Urothelium cell line (cell line): ENCODE measurements around the gene ZEB2.
A peak's percentile ranks its signal among the peaks of the same experiment; 100 is the strongest.
"Not testable (repeated sequence)": the region's sequence is repeated elsewhere in the genome, so short reads cannot be mapped to it uniquely, and the experiment has no call there.

Experiments used
- DNase-seq: peaks from one replicate; pipeline ENCODE4 v3.0.0; 2011; ENCODE audit warnings: low spot score, mixed read lengths
- FAIRE-seq: peaks from 2 replicates; lab custom pipeline; 2011; peaks lifted over from hg19 to GRCh38; lab: Jason Lieb, UNC

ZEB2 gene

GRCh38 chr2:144364247-144364646, 155.7 kb downstream of the ZEB2 start:
- FAIRE-seq, DNase-seq: not testable (repeated sequence)

GRCh38 chr2:144362401-144362800, 157.5 kb downstream of the ZEB2 start:
- FAIRE-seq (no peak), DNase-seq (peak; percentile 7)

GRCh38 chr2:144361742-144362141, 158.2 kb downstream of the ZEB2 start:
- DNase-seq = no peak
- no peak for FAIRE-seq

GRCh38 chr2:144359684-144360083, 160.2 kb downstream of the ZEB2 start:
- FAIRE-seq = no peak
- no peak for DNase-seq

- peak; percentile 8 for DNase-seq
- no peak for FAIRE-seq
Observed at GRCh38 chr2:144358979-144359541, 160.9 kb downstream of the ZEB2 start.

- no peak for DNase-seq
- FAIRE-seq = no peak
Observed at GRCh38 chr2:144358374-144358964, 161.4 kb downstream of the ZEB2 start.

- DNase-seq (peak; percentile 76), FAIRE-seq (no peak)
Observed at GRCh38 chr2:144357623-144358373, 162.1 kb downstream of the ZEB2 start.

- DNase-seq (no peak), FAIRE-seq (no peak)
Observed at GRCh38 chr2:144356402-144356801, 163.5 kb downstream of the ZEB2 start.

- DNase-seq = no peak
- no peak for FAIRE-seq
Observed at GRCh38 chr2:144354953-144355352, 165.0 kb downstream of the ZEB2 start.

- DNase-seq = no peak
Observed at GRCh38 chr2:144351687-144352086, 168.2 kb downstream of the ZEB2 start.

GRCh38 chr2:144350151-144350802, 169.6 kb downstream of the ZEB2 start:
- FAIRE-seq (no peak), DNase-seq (peak; percentile 60)

More at GRCh38 chr2:144351687-144352086, 168.2 kb downstream of the ZEB2 start:
- FAIRE-seq = no peak

GRCh38 chr2:144349674-144350073, 170.2 kb downstream of the ZEB2 start:
- DNase-seq (peak; percentile 12), FAIRE-seq (no peak)

GRCh38 chr2:144348846-144349245, 171.1 kb downstream of the ZEB2 start:
- DNase-seq (no peak), FAIRE-seq (no peak)

GRCh38 chr2:144346229-144346628, 173.7 kb downstream of the ZEB2 start:
- FAIRE-seq (no peak), DNase-seq (no peak)

GRCh38 chr2:144343145-144343544, 176.8 kb downstream of the ZEB2 start:
- no peak for DNase-seq
- no peak for FAIRE-seq

- no peak for FAIRE-seq
Observed at GRCh38 chr2:144341538-144341937, 178.4 kb downstream of the ZEB2 start.

GRCh38 chr2:144339048-144339447, 180.9 kb downstream of the ZEB2 start:
- FAIRE-seq (no peak), DNase-seq (no peak)

More at GRCh38 chr2:144341538-144341937, 178.4 kb downstream of the ZEB2 start:
- DNase-seq = no peak

- DNase-seq (no peak), FAIRE-seq (no peak)
Observed at GRCh38 chr2:144334551-144334950, 185.4 kb downstream of the ZEB2 start.
